HG02588 (cell line): ENCODE results near the gene TRIM49D2.
"Not testable (repeated sequence)": the region's sequence is repeated elsewhere in the genome, so short reads cannot be mapped to it uniquely, and the experiment has no call there.

Experiments used
- ATAC-seq: cut with Tn5 transposase; IDR thresholded peaks from one replicate; pipeline ENCODE4 v1.9.1; 2021; ENCODE audit warnings: mild to moderate bottlenecking, moderate library complexity; ENCODE audit not compliant: unreplicated experiment

TRIM49D2 gene, protein sequence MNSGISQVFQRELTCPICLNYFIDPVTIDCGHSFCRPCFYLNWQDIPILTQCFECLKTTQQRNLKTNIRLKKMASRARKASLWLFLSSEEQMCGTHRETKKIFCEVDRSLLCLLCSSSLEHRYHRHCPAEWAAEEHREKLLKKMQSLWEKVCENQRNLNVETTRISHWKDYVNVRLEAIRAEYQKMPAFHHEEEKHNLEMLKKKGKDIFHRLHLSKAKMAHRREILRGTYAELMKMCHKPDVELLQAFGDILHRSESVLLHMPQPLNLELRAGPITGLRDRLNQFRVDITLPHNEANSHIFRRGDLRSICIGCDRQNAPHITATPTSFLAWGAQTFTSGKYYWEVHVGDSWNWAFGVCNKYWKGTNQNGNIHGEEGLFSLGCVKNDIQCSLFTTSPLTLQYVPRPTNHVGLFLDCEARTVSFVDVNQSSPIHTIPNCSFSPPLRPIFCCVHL

DNA sequence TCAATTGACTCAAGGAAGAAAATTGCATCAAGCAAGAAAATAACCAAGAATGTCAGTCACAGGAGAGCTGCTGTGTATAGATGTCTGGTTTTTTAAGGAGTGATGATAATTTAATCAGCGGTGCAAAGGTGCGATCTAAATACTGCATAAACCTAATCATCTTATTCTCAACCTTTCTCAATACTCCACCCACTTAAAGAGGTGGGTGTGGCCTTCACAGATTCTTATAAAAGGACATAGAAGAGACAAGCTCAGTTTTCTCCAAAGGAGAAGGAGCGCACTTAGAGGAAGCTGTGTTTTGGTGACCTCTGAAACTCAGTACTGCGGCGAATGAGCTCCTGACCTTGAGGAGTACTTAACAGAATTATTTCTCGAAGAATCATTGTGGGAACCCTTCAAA is at the start of gene TRIM49D2:
Gene TRIM49D2 (plus strand): TSS at position 301 of the 400 bp plus-strand sequence. CDS start 2,698 bp downstream, outside the sequence.
- ATAC-seq, result not testable (repeated sequence)

DNA sequence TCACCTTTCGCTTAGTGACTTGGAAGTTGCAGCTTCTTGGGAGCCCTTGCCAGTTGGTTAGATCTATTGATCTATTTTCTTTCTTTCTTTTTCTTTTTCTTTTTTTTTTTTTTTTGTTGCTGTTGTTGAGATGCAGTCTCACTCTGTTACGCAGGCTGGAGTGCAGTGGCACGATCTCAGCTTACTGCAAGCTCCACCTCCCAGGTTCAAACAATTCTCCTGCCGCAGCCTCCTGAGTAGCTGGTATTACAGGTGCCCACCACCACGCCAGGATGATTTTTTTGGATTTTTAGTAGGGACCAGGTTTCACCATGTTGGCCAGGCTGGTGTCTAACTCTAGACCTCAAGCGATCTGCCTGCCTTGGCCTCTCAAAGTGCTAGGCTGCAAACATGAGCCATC is 46.4 kb upstream of the TRIM49D2 start:
- ATAC-seq, result not testable (repeated sequence)

DNA sequence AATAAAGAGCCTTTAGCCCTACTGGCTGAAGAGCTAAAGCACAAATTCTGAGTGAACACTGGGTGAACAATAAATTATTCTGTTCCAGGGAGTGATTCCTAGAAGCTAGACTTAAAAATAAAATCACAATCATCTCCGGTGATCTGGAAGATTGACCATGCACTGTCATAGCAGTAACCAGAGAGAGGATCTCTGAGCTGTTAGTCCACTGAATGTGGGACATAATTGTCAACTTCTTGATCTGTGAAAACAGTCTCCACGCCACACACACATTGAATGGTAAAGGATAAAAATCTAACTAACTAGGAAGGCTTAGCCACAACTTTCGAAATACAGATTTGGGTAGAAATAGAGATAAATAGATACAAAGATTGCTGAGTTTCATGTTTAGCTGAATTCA is 30.6 kb upstream of the TRIM49D2 start:
- not testable (repeated sequence) for ATAC-seq

DNA sequence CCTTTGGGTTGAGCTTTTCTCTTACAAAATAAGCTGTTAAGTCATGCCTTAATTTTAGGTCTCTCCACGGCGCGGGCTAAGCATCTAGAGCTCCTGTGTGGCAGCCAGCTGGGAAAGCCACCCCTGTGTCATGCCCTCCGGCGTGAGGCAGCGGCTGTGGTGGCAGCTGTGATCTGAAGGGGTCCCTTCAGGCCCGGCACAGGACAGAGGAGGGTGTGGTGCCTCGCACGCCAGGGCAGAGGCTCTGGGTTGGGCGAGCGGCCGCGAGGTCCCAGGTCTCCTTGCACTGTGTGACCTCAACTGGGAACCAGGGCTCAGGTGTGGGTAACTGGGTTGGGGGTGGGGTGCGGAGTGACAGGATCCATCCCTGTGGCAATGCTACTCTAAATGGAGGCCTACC is 23.1 kb upstream of the TRIM49D2 start:
- not testable (repeated sequence) for ATAC-seq

DNA sequence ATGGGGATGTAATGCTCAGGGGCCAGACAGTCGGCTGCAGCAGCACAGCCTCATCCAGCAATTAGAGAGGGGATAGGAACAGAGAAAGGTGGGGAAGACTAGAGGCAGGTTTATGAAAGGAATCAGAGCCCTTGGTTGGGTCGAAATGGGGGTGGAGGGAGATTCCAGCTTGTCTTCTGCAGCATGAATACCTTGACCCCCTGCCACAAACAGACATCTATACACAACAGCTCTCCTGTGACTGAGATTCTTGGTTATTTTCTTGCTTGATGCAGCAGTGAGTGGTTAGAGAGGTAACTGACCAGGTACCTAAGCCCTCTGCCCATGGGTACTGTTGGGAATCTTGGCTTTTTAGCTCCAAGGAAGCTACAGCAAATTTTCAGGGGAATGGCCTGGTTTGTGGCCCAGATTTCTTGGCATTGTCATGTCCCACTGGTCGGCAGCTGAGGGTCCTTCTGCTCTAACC is 1.6 kb upstream of the TRIM49D2 start, which contains the start of gene TRIM49D1:
Gene TRIM49D1 (minus strand): TSS at position 51 of the 466 bp plus-strand sequence. CDS start 4,535 bp downstream, outside the sequence.
- no peak for ATAC-seq

DNA sequence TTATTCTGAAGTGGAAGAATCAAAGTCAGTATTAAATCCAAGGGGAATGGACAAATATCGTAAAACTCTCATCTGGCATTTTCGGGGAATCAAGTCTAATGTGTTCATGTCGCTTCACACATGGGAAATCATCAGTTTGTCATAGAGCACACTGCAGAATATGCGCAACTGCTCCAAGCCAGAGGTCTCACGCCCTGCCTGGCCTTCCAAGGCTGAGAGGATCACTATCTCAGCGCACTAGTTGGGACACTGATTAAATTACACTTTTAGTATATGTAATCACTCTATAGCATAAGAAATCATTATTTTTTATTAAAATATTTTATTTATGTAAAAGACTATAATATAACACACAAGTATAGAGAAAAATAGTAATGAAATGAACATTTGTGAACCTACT is 37.0 kb downstream of the TRIM49D2 start:
- ATAC-seq, result not testable (repeated sequence)

DNA sequence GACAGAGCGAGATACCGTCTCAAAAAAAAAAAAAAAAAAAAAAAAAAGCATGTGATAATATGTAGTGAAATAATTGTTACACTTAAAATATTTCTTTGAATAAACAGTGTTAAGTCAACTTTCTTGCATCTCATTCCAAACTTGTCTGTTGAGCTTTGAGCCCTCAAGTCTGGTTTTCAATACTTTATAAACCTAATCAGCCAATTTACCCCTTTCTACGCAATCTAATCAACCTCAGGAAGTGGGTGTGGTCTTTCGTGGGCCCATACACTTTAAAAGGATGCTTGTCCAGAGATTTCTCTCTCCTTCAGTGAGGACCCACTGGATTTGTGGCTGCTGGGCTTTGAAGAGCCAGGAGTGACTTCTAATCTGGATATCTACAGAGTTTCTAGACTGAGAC is 41.9 kb downstream of the TRIM49D2 start, which contains the start of gene TRIM64:
Gene TRIM64 (plus strand): TSS at position 301 of the 400 bp plus-strand sequence. CDS start 2,467 bp downstream, outside the sequence.
- not testable (repeated sequence) for ATAC-seq
